Neural cell (in vitro differentiated cells): Measurements from ENCODE around the gene SLC35E4.

ENCODE experiments used
- CTCF ChIP-seq: fragments of 450-650 bp; IDR thresholded peaks from 2 replicates; pipeline ENCODE4 v1.5.1; 2014; ENCODE audit warnings: antibody characterized with exemption, mild to moderate bottlenecking, moderate library complexity; ENCODE audit not compliant: poor library complexity, severe bottlenecking
- EP300 ChIP-seq: fragments of 450-650 bp; conservative IDR thresholded peaks from 2 replicates; pipeline ENCODE4 v1.6.1; 2014; ENCODE audit warnings: antibody characterized with exemption, mild to moderate bottlenecking, moderate library complexity; ENCODE audit not compliant: poor library complexity, severe bottlenecking
- EZH2 ChIP-seq: fragments of 200-600, 300-800 bp; shearing (Covaris generic), sonication (generic); IDR thresholded peaks from 2 replicates; pipeline ENCODE4 v1.6.1; 2014; ENCODE audit warnings: antibody characterized with exemption, low read length, borderline replicate concordance, mild to moderate bottlenecking; ENCODE audit not compliant: insufficient read depth, poor library complexity, severe bottlenecking
- POLR2AphosphoS5 ChIP-seq: IDR thresholded peaks from 2 replicates; pipeline ENCODE4 v1.6.1; 2012
- TF ChIP-seq, protein P1 (sequence below): IDR thresholded peaks from 2 replicates; pipeline ENCODE4 v1.6.1; 2012; ENCODE audit warnings: borderline replicate concordance

DNA sequence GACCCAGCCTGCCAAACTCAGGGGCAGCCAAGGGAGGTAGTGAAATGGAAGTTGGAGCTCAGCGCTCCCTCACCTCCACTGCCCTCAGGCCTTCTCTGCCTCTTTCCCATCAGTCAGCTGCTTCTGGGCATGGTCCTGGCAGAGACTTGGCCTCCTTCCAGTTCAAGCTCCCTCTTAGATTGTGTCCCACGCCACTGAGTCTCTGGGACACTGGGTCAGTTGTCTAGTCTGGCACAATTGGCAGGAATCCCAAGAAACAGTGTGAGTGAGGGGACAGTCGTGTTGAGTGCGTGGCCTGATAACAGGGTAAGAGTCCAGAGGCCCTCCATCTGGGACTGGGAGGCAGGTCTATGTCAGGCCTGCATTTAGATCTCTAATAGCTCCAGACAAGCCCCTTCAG is 7.1 kb upstream of the SLC35E4 start:
- TF ChIP-seq CTCF (no peak), POLR2AphosphoS5 (no peak), EZH2 (no peak), EP300 (no peak)
- TF ChIP-seq, protein P1, sequence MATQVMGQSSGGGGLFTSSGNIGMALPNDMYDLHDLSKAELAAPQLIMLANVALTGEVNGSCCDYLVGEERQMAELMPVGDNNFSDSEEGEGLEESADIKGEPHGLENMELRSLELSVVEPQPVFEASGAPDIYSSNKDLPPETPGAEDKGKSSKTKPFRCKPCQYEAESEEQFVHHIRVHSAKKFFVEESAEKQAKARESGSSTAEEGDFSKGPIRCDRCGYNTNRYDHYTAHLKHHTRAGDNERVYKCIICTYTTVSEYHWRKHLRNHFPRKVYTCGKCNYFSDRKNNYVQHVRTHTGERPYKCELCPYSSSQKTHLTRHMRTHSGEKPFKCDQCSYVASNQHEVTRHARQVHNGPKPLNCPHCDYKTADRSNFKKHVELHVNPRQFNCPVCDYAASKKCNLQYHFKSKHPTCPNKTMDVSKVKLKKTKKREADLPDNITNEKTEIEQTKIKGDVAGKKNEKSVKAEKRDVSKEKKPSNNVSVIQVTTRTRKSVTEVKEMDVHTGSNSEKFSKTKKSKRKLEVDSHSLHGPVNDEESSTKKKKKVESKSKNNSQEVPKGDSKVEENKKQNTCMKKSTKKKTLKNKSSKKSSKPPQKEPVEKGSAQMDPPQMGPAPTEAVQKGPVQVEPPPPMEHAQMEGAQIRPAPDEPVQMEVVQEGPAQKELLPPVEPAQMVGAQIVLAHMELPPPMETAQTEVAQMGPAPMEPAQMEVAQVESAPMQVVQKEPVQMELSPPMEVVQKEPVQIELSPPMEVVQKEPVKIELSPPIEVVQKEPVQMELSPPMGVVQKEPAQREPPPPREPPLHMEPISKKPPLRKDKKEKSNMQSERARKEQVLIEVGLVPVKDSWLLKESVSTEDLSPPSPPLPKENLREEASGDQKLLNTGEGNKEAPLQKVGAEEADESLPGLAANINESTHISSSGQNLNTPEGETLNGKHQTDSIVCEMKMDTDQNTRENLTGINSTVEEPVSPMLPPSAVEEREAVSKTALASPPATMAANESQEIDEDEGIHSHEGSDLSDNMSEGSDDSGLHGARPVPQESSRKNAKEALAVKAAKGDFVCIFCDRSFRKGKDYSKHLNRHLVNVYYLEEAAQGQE = no peak
